Measurements from ENCODE around the gene ANKRD52. TPM values are rescaled to one million over a fixed set of nuclear protein-coding genes. Genes with fewer than 3 reads are reported as not detected.
"Not testable (repeated sequence)": the region's sequence is repeated elsewhere in the genome, so short reads cannot be mapped to it uniquely, and the experiment has no call there.

The ANKRD52 gene
- total RNA-seq, 1 donor from 2014 or later = 63.2 TPM

DNA sequence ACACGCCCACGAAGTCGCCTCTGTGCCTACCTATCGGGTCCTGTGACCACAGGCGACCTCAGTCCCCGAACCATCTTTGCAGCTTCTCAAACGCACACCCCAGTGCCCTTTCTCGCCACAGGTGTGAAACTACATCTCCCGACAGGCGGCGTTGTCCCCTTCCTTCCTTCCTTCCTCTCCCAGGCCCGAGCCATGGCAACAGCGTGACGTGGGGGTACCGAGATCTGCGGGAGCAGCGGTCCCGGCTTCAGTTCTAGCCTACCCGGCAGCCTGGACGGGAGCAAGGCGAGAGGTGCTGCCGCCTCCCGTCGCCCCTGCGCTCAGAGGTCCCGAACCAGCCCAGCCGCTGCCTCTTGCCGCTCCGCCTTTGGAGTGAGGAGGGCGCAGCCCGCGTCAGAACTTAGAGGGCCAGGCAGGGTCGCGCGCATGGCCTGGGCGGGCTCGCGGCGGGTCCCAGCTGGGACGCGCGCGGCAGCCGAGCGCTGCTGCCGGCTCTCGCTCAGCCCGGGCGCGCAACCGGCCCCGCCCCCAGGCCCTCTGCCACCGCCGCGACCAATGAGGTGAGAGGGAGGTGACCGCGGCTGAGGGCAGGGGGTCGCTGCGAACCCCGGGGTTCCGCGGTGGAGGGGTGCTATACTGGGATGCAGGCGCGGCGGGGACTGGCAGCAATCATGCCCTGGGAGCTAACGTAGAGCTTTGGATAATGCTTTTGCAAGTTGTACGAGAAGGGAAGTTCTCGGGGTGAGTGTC is 8.7 kb upstream of the ANKRD52 start, which contains the start of gene COQ10A:
COQ10A (plus strand) TSS at position 250 of the 750 bp plus-strand sequence; CDS start at position 427, 177 bp downstream.
- peak; percentile 63 to 85 for DNase-seq (ENCODE audit: low spot score in 2 of 2, unreplicated experiment in 2 of 2)
- H3K27ac Mint-ChIP-seq = peak within 1 kb of the TSS; percentile 87
- peaks cover 10% of the 10 kb centered on the region for H3K36me3 Mint-ChIP-seq
- H3K4me1 Mint-ChIP-seq = peaks cover 8% of the 10 kb centered on the region
- H3K27me3 Mint-ChIP-seq (ENCODE audit: low read depth) = no peaks in the 10 kb centered on the region
- TF ChIP-seq, protein P1, sequence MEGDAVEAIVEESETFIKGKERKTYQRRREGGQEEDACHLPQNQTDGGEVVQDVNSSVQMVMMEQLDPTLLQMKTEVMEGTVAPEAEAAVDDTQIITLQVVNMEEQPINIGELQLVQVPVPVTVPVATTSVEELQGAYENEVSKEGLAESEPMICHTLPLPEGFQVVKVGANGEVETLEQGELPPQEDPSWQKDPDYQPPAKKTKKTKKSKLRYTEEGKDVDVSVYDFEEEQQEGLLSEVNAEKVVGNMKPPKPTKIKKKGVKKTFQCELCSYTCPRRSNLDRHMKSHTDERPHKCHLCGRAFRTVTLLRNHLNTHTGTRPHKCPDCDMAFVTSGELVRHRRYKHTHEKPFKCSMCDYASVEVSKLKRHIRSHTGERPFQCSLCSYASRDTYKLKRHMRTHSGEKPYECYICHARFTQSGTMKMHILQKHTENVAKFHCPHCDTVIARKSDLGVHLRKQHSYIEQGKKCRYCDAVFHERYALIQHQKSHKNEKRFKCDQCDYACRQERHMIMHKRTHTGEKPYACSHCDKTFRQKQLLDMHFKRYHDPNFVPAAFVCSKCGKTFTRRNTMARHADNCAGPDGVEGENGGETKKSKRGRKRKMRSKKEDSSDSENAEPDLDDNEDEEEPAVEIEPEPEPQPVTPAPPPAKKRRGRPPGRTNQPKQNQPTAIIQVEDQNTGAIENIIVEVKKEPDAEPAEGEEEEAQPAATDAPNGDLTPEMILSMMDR (IDR thresholded peaks at IDR 0.05; ENCODE audit: unreplicated experiment) = peak; percentile 47
- no peaks in the 10 kb centered on the region for H3K9me3 Mint-ChIP-seq
- peak within 1 kb of the TSS; percentile 92 for H3K4me3 Mint-ChIP-seq

DNA sequence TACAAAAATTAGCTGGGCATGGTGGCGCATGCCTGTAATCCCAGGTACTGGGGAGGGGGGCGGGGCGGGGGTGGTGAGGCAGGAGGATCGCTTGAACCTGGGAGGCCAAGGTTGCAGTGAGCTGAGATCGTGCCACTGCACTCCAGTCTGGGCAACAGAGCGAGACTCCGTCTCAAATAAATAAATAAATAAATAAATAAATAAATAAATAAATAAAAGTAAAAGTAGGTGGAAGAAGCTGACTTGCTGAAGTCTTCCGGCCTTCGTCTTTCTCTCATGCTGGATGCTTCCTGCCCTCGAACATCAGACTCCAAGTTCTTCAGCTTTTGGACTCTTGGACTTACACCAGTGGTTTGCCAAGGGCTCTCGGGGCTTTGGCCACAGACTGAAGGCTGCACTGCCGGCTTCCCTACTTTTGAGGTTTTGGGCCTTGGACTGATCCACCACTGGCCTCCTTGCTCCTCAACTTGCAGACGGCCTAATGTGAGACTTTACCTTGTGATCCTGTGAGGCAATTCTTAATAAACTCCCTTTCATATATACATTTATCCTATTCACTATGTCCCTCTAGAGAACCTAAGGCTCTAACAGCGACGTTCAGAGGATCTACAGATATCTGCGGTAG is 8.0 kb upstream of the ANKRD52 start:
- not testable (repeated sequence) for H3K36me3 Mint-ChIP-seq; H3K27me3 Mint-ChIP-seq (ENCODE audit: low read depth); DNase-seq (ENCODE audit: low spot score in 2 of 2, unreplicated experiment in 2 of 2); H3K4me1 Mint-ChIP-seq; H3K9me3 Mint-ChIP-seq
- H3K27ac Mint-ChIP-seq = peak overlapping the region; percentile 87
- peak overlapping the region; percentile 92 for H3K4me3 Mint-ChIP-seq

DNA sequence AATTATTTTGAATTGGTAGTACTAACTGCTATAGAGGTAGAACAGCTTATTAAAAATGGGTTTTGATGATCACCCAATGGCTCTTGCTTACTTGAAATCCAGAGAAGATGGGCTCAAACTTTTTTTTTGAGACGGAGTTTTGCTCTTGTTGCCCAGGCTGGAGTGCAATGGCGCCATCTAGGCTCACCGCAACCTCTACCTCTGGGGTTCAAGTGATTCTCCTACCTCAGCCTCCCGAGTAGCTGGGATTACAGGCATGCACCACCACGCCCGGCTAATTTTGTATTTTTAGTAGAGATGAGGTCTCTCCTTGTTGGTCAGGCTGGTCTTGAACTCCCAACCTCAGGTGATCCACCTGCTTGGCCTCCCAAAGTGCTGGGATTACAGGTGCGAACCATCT is 4.8 kb upstream of the ANKRD52 start:
- H3K36me3 Mint-ChIP-seq; H3K4me3 Mint-ChIP-seq; H3K9me3 Mint-ChIP-seq; H3K27me3 Mint-ChIP-seq (ENCODE audit: low read depth); DNase-seq (ENCODE audit: low spot score in 2 of 2, unreplicated experiment in 2 of 2); H3K27ac Mint-ChIP-seq: not testable (repeated sequence)
- peaks cover 15% of the 10 kb centered on the region for H3K4me1 Mint-ChIP-seq

DNA sequence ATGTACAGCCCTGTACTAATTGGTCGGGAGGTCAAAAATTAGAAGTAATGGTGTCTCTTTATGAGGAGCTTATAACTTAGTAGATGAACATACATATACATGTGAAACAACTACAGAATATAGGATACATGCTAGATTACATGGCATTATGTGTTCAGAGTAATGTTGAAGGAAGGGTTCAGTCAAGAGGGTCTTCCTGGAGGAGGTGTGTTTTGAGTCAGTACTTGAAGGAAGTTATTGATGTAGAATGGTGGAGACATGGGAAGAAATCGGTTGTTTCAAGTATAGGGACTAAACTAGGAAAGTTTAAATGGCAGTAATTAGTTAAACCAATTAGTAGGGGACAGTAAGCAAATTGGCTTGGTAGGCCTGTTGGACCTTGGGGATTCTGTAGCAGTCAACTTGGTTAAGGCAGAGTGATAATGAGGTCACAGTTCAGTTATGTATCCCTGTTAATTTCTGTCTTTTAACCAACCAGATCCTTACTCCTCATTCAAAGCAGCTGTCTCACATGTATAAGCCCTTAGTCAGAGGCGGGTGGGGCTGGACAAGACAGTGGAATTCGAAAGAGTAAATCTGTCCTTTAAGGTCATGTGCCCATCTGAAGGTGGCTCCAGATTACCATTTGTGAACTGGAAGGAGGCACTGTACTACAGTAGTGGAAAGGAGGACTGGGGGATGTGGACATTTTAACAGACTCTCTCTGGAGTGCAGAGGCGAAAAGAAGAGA is 3.5 kb upstream of the ANKRD52 start:
- no peak for DNase-seq (ENCODE audit: low spot score in 2 of 2, unreplicated experiment in 2 of 2)
- no peaks in the 10 kb centered on the region for H3K36me3 Mint-ChIP-seq
- H3K27me3 Mint-ChIP-seq (ENCODE audit: low read depth) = no peaks in the 10 kb centered on the region
- no peak overlapping the region for H3K27ac Mint-ChIP-seq
- TF ChIP-seq, protein P1 (IDR thresholded peaks at IDR 0.05; ENCODE audit: unreplicated experiment) = no peak
- no peak overlapping the region for H3K4me3 Mint-ChIP-seq
- no peaks in the 10 kb centered on the region for H3K9me3 Mint-ChIP-seq
- peaks cover 19% of the 10 kb centered on the region for H3K4me1 Mint-ChIP-seq

DNA sequence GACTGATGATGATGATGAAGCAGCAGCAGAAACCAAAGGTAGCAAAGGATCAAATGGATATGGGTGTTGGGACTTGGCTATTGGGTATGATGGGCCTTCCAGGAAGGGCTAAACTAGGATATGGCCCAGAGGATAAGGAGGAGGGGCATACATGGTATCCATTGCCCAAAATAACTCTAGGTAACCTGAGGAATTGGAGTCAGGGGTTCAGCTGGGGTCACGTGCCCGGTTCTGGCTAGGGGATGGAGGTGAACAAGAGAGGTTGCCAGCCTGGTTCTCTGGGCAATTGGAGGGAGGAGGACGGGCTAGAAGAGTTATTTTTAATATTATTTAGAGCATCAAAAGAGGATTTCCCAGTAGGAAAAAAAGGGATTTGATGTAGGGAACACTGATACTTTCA is 2.7 kb upstream of the ANKRD52 start:
- H3K9me3 Mint-ChIP-seq = no peaks in the 10 kb centered on the region
- H3K4me3 Mint-ChIP-seq = no peak overlapping the region
- H3K27ac Mint-ChIP-seq = no peak overlapping the region
- TF ChIP-seq, protein P1 (IDR thresholded peaks at IDR 0.05; ENCODE audit: unreplicated experiment) = no peak
- no peak for DNase-seq (ENCODE audit: low spot score in 2 of 2, unreplicated experiment in 2 of 2)
- peaks cover 4% of the 10 kb centered on the region for H3K36me3 Mint-ChIP-seq
- peaks cover 16% of the 10 kb centered on the region for H3K4me1 Mint-ChIP-seq
- H3K27me3 Mint-ChIP-seq (ENCODE audit: low read depth) = no peaks in the 10 kb centered on the region

DNA sequence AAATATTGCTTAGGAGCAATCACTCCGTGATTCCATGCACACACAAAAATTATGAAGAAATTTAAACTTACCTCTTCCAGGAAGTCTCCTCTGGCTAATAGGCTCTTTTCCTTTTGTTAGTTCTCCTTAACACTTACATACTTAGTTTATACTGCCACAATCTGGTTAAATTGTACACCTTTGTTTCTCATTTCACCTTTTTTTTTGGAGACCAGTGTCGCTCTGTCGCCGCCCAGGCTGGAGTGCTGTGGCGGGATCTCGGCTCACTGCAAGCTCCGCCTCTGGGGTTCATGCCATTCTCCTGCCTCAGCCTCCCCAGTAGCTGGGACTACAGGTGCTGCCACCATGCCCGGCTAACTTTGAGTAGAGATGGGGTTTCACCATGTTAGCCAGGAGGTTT is 2.2 kb upstream of the ANKRD52 start:
- H3K27ac Mint-ChIP-seq = no peak overlapping the region
- no peaks in the 10 kb centered on the region for H3K27me3 Mint-ChIP-seq (ENCODE audit: low read depth)
- no peaks in the 10 kb centered on the region for H3K9me3 Mint-ChIP-seq
- no peak for DNase-seq (ENCODE audit: low spot score in 2 of 2, unreplicated experiment in 2 of 2)
- peaks cover 15% of the 10 kb centered on the region for H3K4me1 Mint-ChIP-seq
- H3K36me3 Mint-ChIP-seq = peaks cover 4% of the 10 kb centered on the region
- TF ChIP-seq, protein P1 (IDR thresholded peaks at IDR 0.05; ENCODE audit: unreplicated experiment) = no peak
- no peak overlapping the region for H3K4me3 Mint-ChIP-seq
